ENCODE results near the gene APBB1. TPM values are rescaled to one million over a fixed set of nuclear protein-coding genes. Genes with fewer than 3 reads are reported as not detected.

Gene APBB1
- total and polyA plus RNA-seq, 10 of the 15 experiments (the other 5 are each of a cell fraction or from before 2014, with no cell fraction given): 0.31 to 10.6 (median 5.4) TPM

DNA sequence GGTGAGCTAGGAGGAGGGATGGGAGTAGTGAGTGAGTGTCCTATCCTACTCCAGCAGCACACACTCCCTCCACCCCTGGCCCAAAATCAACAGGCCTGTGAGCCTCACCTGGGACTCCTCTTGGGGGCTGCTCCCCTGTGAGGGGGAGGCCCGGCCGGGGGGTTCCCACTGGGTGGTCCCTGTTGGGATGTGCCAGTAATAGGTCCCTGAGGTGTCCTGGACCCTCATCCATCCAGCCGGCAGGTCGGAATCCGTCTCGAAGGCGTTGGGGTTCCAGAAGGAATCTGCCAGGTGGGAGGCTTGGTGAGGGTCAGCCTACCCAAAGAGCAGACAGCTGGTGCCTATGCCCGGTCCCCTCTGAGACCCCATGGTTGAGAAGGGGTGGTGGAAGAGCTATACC, 15.4 kb downstream of the APBB1 start:
- H3K4me3 ChIP-seq: no peak overlapping the region
- TF ChIP-seq, protein P1, sequence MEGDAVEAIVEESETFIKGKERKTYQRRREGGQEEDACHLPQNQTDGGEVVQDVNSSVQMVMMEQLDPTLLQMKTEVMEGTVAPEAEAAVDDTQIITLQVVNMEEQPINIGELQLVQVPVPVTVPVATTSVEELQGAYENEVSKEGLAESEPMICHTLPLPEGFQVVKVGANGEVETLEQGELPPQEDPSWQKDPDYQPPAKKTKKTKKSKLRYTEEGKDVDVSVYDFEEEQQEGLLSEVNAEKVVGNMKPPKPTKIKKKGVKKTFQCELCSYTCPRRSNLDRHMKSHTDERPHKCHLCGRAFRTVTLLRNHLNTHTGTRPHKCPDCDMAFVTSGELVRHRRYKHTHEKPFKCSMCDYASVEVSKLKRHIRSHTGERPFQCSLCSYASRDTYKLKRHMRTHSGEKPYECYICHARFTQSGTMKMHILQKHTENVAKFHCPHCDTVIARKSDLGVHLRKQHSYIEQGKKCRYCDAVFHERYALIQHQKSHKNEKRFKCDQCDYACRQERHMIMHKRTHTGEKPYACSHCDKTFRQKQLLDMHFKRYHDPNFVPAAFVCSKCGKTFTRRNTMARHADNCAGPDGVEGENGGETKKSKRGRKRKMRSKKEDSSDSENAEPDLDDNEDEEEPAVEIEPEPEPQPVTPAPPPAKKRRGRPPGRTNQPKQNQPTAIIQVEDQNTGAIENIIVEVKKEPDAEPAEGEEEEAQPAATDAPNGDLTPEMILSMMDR (IDR thresholded peaks at IDR 0.05 in 2 of 3, conservative IDR thresholded peaks at IDR 0.05 in 1 of 3; ENCODE audit: control insufficient read depth in 2 of 3, extremely low read depth in 1 of 3, insufficient read depth in 1 of 3, low read depth in 3 of 3, low read length in 3 of 3): no peak
- TF ChIP-seq STAT1 (conservative IDR thresholded peaks at IDR 0.05): no peak
- TF ChIP-seq ZNF217 (IDR thresholded peaks at IDR 0.05): no peak
- no peak for TF ChIP-seq REST (IDR thresholded peaks at IDR 0.05; ENCODE audit: low read depth, low read length)
- TF ChIP-seq PBX3 (IDR thresholded peaks at IDR 0.05; ENCODE audit: insufficient replicate concordance, low read depth, low read length): no peak
- no peak for TF ChIP-seq SUPT20H (IDR thresholded peaks at IDR 0.05; ENCODE audit: borderline replicate concordance, control insufficient read depth, low read depth, low read length)
- TF ChIP-seq, protein P2, sequence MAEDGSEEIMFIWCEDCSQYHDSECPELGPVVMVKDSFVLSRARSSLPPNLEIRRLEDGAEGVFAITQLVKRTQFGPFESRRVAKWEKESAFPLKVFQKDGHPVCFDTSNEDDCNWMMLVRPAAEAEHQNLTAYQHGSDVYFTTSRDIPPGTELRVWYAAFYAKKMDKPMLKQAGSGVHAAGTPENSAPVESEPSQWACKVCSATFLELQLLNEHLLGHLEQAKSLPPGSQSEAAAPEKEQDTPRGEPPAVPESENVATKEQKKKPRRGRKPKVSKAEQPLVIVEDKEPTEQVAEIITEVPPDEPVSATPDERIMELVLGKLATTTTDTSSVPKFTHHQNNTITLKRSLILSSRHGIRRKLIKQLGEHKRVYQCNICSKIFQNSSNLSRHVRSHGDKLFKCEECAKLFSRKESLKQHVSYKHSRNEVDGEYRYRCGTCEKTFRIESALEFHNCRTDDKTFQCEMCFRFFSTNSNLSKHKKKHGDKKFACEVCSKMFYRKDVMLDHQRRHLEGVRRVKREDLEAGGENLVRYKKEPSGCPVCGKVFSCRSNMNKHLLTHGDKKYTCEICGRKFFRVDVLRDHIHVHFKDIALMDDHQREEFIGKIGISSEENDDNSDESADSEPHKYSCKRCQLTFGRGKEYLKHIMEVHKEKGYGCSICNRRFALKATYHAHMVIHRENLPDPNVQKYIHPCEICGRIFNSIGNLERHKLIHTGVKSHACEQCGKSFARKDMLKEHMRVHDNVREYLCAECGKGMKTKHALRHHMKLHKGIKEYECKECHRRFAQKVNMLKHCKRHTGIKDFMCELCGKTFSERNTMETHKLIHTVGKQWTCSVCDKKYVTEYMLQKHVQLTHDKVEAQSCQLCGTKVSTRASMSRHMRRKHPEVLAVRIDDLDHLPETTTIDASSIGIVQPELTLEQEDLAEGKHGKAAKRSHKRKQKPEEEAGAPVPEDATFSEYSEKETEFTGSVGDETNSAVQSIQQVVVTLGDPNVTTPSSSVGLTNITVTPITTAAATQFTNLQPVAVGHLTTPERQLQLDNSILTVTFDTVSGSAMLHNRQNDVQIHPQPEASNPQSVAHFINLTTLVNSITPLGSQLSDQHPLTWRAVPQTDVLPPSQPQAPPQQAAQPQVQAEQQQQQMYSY (CRISPR knock-in tag; IDR thresholded peaks at IDR 0.05): no peak
- no peak for TF ChIP-seq SIX5 (IDR thresholded peaks at IDR 0.05; ENCODE audit: low read depth, low read length, severe bottlenecking)
- TF ChIP-seq EZH2 (IDR thresholded peaks at IDR 0.05; ENCODE audit: borderline replicate concordance, control insufficient read depth, low read depth, low read length): no peak
- TF ChIP-seq SUZ12 (IDR thresholded peaks at IDR 0.05; ENCODE audit: unreplicated experiment): no peak
- TF ChIP-seq SPI1 (IDR thresholded peaks at IDR 0.05; ENCODE audit: borderline replicate concordance, insufficient read depth, low read depth, low read length): no peak
- no peak for TF ChIP-seq ESRRA (IDR thresholded peaks at IDR 0.05; ENCODE audit: low read length)

More for the DNA sequence above, 15.4 kb downstream of the APBB1 start:
- WGBS (ENCODE audit: insufficient coverage, insufficient replicate concordance, low lambda C conversion rate, missing lambda C conversion rate): 65% methylated on average over 8 of the region's 8 CpGs
- Histone ChIP-seq H3K27me3 (replicated peaks in 1 of 2; ENCODE audit: control insufficient read depth in 2 of 2, insufficient read depth in 2 of 2, low read length in 1 of 2) (no peaks in the 10 kb centered on the region), H3K9me3 (replicated peaks; ENCODE audit: control insufficient read depth, insufficient read depth, low read length) (no peaks in the 10 kb centered on the region), H3K4me1 (ENCODE audit: control insufficient read depth, insufficient read depth, low read length) (peaks cover 25% of the 10 kb centered on the region), H2AFZ (ENCODE audit: control insufficient read depth, low read depth, low read length) (no peak overlapping the region), H3K27ac (ENCODE audit: control insufficient read depth, insufficient read depth) (peak overlapping the region; percentile 16), H4K20me1 (ENCODE audit: control insufficient read depth, insufficient read depth) (no peaks in the 10 kb centered on the region), H3K79me2 (ENCODE audit: control insufficient read depth, insufficient read depth, low read length) (no peaks in the 10 kb centered on the region), H3K36me3 (ENCODE audit: control insufficient read depth in 2 of 2, insufficient read depth in 2 of 2, low read length in 1 of 2) (no peaks in the 10 kb centered on the region), H3K4me2 (ENCODE audit: control insufficient read depth, insufficient read depth) (peak overlapping the region; percentile 69; the same call in 1 of the 2 replicates), H3K9ac (ENCODE audit: control insufficient read depth, insufficient read depth, low read length) (no peak overlapping the region; the same call in 1 of the 2 replicates)
- DNase-seq (ENCODE audit: low read depth, low spot score) (no peak), FAIRE-seq (no peak), ATAC-seq (no peak)
- no TSS peak for BruUV-seq (replicated peaks)
- ChIA-PET POLR2A (interaction anchor here (0.6 to 0.9 kb wide), 2 partner anchors 16 to 268 kb away, joined by 3 read pairs; partner anchors contain the start of gene APBB1), CTCF (interaction anchor here (1.0 to 4.4 kb wide), 7 partner anchors 13 to 302 kb away, joined by 3 to 42 read pairs (median 8); partner anchors contain the start of gene SMPD1), RAD21 (ENCODE audit: unreplicated experiment) (interaction anchor here (1.2 to 3.3 kb wide), 5 partner anchors 13 to 128 kb away, joined by 3 to 24 read pairs (median 11); partner anchors contain the start of gene SMPD1), SMC1A (ENCODE audit: uncharacterized antibody, unreplicated experiment) (interaction anchor here (0.8 to 2.7 kb wide), 8 partner anchors 13 to 280 kb away, joined by 3 to 21 read pairs (median 4); partner anchors contain the start of gene MRPL17)
- intact Hi-C loops (cut with micrococcal nuclease; ENCODE audit: unreplicated experiment): loop anchor here (5.0 kb wide), 1 partner anchor 69 kb away; the partner anchor contains the start of gene TRIM3
- in situ Hi-C loops (cut with MboI): no loop called here

All from GM12878 (cell line).